RKO (cell line): ENCODE measurements around the gene MTARC2.

ENCODE experiments used
- DNase-seq: peaks from one replicate; pipeline ENCODE4 v3.0.0-alpha.2; 2016; ENCODE audit warnings: low spot score

MTARC2 gene

DNA sequence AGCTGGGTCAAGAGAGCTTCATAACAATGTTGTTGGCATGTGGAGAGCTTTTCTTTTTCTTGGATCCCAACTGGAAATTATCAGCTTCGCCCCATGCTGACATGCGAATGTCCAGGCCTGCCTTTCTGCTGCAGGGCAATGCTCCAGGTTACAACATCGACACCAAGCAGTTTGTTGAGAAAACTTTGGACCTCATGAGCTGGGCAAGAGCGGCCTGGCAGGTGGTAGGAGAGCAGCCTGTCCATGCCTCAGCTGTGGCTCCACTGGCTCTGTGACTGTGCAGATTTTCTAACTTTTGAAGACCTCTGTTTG is 80.0 kb downstream of the MTARC2 start:
- no peak for DNase-seq

DNA sequence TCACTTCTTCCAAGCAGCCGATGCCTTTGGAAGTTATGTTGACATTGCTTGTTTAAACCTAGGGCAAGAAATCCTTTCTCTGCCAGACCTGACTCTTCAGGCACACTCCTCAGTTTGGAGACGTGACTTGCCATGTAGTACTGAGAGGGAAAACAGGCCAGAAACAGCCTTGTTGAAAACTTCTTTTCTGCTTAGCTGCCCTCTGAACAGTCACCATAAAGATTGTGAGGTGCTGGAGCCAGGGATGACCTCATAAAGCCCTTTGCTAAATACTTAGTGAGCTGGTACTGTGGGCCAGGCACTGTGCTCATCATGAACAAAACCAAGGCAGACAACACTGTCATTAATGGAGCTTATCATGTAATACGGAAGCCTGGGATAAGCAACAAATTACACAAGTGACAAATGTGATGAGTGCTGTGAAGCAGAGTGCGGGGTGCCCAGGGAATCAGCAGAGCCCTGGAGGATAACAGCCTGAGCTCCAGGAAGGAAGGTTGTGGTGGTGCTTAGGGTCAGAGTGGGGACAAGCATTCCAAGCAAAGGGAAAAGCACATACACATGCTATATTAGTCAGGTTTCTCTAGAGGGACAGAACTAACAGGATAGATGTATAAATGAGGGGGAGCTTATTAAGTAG is 80.9 kb downstream of the MTARC2 start:
- no peak for DNase-seq

DNA sequence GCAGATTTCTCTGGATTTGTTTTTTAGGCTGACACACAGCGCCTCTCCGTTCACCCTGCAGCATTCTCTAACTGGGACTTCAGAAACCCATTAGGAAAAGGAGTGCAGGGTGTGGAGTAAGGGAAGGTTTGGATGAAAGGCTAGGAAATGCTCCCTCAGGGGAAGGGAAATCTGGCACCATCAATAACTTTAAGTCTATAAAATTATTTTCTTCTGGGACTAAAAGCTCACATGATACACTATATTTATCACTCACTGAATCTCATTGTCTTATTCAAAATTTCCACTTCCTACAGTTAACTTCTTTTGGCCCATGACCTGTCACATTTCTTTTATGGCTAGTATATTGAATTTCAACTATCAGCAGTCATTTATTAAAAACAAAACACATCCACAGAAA is 85.3 kb downstream of the MTARC2 start:
- no peak for DNase-seq
